Measurements from ENCODE around the gene PRMT1. TPM values are rescaled to one million over a fixed set of nuclear protein-coding genes. Genes with fewer than 3 reads are reported as not detected.
A peak's percentile ranks its signal among the peaks of the same experiment; 100 is the strongest.

PRMT1 gene
- total and polyA plus RNA-seq, 2 of the 13 experiments (the other 11 are each of a cell fraction or from before 2014, with no cell fraction given) = 324 to 374 TPM

- peak; percentile 79 for TF ChIP-seq ZNF281 (CRISPR knock-in tag; IDR thresholded peaks at IDR 0.05; ENCODE audit: borderline replicate concordance)
- no peak for TF ChIP-seq TOPORS (CRISPR knock-in tag; IDR thresholded peaks at IDR 0.05)
- no peak for TF ChIP-seq GMEB2 (CRISPR knock-in tag; IDR thresholded peaks at IDR 0.05; ENCODE audit: low read depth)
- TF ChIP-seq GABPA (IDR thresholded peaks at IDR 0.05; ENCODE audit: low read depth, low read length) = no peak
- no peak for TF ChIP-seq GABPA (CRISPR knock-in tag; IDR thresholded peaks at IDR 0.05; ENCODE audit: low read depth)
- no peak for TF ChIP-seq ZSCAN30 (CRISPR knock-in tag; IDR thresholded peaks at IDR 0.05)
- TF ChIP-seq KLF9 (CRISPR knock-in tag; IDR thresholded peaks at IDR 0.05; ENCODE audit: low read depth) = no peak
- TF ChIP-seq ZNF713 (CRISPR knock-in tag; IDR thresholded peaks at IDR 0.05) = no peak
- no peak for TF ChIP-seq ZFP36L1 (CRISPR knock-in tag; IDR thresholded peaks at IDR 0.05)
- TF ChIP-seq ZNF598 (CRISPR knock-in tag; IDR thresholded peaks at IDR 0.05; ENCODE audit: borderline replicate concordance) = no peak
- TF ChIP-seq SPEN (CRISPR knock-in tag; IDR thresholded peaks at IDR 0.05; ENCODE audit: low read depth) = no peak
- no peak for TF ChIP-seq ZNF883 (CRISPR knock-in tag; IDR thresholded peaks at IDR 0.05; ENCODE audit: not compliant biosample characterization)
These were observed 1.0 kb downstream of the PRMT1 start (continued) for GRCh38 chr19:49677901-49678674.

All from HepG2 (cell line).